Measurements from ENCODE around the gene EGFL8.
A peak's percentile ranks its signal among the peaks of the same experiment; 100 is the strongest.

EGFL8 gene

DNA sequence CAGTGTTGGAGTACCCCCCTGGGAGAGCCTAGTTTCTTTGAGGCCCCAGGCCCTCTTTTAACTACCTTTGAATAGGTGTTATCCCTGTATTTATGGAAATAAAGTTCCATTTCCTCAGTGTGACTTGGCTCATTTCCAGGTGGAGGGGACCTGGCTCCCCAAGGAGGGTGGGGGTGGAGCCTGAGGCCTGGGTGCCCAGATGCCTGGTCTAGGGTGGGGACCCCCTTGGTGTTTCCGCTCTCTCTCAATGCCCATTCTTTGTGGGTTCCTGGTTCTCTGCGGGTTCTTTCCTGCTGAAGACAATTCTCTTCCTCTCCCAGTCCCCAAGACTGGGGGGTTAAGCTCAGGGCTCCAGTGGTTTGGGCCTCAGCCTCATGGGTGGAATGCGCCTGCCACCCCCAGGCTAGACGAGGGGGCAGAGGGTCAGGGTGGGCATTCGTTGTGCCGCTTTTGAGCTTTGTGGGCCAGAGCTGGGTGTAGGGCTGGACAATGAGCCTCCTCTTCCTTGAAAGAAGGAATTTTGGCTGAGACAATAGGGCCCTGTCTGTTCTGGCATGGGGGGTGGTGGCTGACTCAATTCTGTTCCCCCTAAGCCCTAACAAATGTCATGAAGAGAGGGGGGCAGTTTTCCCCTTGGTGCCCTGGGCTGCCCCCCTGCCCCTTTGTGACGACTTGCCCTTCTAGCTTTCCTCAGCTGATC, 686 bp upstream of the EGFL8 start:
- no peak for DNase-seq (ENCODE audit: low read depth, low spot score)
- H3K4me3 ChIP-seq (ENCODE audit: low read length), result no peak overlapping the region

- no peak for DNase-seq (ENCODE audit: low read depth, low spot score)
- H3K4me3 ChIP-seq (ENCODE audit: low read length), result no peak overlapping the region
Measured at GRCh38 chr6:32166411-32167061, 2.1 kb downstream of the EGFL8 start.

GRCh38 chr6:32167154-32167760, 2.9 kb downstream of the EGFL8 start:
- no peak overlapping the region for H3K4me3 ChIP-seq (ENCODE audit: low read length)
- no peak for DNase-seq (ENCODE audit: low read depth, low spot score)

DNA sequence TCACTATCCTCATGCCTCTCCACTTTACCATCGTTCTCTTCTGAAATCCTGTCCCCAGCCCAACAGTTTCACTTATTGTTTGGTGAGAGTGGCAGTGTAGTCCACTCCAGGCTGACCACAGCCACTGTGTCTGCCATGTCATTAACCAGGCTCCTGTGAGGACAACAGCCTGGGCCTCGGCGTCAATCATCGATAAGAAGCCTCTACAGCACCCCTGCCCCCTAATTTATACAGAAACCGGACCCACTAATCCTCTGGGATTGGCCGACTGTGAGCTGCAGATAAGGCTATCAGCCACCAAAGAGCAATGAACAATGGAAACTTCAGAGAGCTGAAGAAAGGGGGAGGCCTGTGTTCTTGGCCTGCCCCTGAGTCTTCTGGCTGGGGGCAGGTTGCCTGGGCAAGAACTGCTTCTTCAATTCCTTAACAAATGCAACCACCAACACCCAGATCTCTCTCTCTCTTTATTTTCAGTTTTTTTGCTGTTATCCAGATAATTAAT, 3.4 kb downstream of the EGFL8 start:
- DNase-seq (ENCODE audit: low read depth, low spot score), result no peak
- H3K4me3 ChIP-seq (ENCODE audit: low read length), result no peak overlapping the region

GRCh38 chr6:32168350-32168749, 4.0 kb downstream of the EGFL8 start:
- H3K4me3 ChIP-seq (ENCODE audit: low read length), result no peak overlapping the region

GRCh38 chr6:32168807-32169591, 4.6 kb downstream of the EGFL8 start:
- H3K4me3 ChIP-seq (ENCODE audit: low read length), result no peak overlapping the region
- no peak for DNase-seq (ENCODE audit: low read depth, low spot score)

More at GRCh38 chr6:32168350-32168749, 4.0 kb downstream of the EGFL8 start:
- no peak for DNase-seq (ENCODE audit: low read depth, low spot score)

GRCh38 chr6:32170294-32170693, 5.9 kb downstream of the EGFL8 start:
- no peak for DNase-seq (ENCODE audit: low read depth, low spot score)
- H3K4me3 ChIP-seq (ENCODE audit: low read length), result no peak overlapping the region

- DNase-seq (ENCODE audit: low read depth, low spot score), result no peak
- no peak overlapping the region for H3K4me3 ChIP-seq (ENCODE audit: low read length)
Measured at GRCh38 chr6:32171234-32171633, 6.8 kb downstream of the EGFL8 start.

DNA sequence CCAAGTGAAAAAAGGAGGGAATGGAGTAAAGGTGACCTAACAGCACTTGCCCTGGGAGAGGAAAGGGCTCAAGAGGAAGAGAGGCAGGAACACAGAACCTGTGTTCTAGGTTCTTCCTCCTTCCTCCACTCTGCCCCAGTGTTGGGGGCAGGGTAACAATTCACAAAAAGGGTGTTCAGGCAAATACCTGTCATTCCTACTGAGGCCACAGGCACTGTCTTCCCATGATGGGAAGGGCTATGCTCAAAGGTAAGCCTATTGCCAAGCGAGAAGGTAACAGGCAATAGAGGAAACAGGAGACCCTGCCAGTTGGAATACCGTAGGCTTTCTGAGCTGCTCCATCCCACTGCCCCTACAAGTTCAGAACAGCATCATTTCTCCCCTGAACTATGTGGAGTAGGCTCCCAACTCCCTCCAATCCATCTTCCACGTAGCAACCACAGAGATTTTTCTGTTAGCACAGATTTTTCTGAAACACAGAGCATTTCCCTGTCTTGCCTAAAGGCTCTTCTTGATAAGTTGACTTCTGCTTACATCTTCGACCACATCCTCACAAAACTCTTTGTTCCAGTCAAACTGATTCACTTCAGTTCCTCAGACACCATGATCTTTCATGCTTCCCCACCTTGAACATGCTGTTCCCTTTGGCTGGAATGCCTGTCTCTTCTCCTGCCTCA, 8.8 kb downstream of the EGFL8 start:
- peak; percentile 65 for DNase-seq (ENCODE audit: low read depth, low spot score)
- H3K4me3 ChIP-seq (ENCODE audit: low read length), result no peak overlapping the region

DNA sequence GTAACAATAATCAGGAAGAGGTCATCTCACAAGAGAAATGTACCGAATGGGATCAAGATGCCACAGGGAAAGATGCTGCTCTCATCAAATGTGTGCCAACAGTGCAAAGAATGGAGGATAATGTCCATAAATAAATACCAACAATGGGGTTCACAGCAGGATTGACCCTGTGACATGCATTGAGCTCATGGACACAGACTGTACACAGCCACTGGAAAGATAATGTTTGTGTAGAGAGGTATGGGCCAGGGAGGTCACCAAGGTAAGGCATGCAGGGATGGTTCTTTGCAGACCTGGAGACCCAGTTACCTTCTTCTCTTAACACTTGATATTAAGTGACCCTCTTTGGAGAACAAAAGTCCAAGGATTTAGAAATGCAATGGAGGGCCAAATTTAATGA, 10.0 kb downstream of the EGFL8 start:
- no peak overlapping the region for H3K4me3 ChIP-seq (ENCODE audit: low read length)
- DNase-seq (ENCODE audit: low read depth, low spot score), result no peak

DNA sequence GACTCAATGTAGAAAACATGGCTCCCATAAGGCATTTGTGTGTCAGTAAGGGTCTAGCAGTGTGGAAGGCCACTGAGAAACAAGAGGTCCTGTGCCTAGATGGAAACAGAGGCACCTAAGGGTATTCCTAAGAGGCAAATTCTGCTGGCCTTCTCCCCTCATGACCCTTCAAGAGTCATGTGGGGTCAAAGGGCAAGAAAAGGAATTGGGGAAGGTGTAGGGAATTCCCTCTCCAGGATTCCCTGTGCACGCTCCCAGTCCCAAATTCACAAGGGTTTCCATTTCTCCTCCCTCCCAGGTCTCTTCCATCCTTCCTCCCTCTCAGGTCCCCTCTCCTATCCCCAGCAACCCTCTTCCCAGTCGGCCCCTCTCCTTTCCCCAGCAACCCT, 10.9 kb downstream of the EGFL8 start:
- peak overlapping the region; percentile 96 for H3K4me3 ChIP-seq (ENCODE audit: low read length)
- no peak for DNase-seq (ENCODE audit: low read depth, low spot score)

DNA sequence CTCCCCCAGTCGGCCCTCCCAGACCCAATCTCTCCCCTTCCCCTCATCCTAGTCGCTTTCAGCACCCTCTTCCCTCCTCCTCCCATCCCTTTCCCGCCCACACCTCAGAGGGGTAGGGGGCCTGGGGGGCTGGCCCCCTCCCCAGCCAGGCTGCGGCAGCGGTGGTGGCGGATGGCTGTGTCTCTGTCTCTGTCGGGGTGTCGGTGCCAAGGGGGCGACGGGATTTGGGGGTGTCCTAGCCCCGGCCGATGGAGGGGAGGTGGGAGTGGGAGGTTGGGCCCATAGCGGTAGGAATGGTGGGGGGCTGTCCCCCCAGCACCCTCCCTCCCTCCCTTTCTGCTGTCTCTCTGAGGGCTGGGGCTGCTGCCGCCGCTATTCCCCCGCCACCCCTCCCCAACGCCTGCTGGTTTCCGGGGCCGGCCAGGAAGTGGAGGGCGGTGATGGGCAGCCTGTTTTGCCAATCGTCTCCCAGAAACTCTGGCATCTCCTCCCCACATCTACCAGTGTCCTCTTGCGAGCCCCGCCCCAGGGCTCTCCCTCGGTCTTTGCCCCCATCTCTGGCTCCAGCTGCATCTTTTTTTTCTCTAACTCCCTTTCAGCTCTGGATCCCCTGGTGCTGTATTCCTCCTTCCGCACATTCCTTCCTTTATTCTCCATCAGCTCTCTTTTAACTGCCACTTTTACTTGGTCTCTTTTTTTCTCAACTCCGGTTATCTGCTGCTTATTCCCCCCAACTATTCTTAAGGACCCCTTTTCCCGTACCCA, 11.5 kb downstream of the EGFL8 start, which contains the start of gene AGPAT1:
TSS of gene AGPAT1 (minus strand) at position 374 of the 765 bp plus-strand sequence. CDS start 4,588 bp downstream, outside the sequence.
- H3K4me3 ChIP-seq (ENCODE audit: low read length), result peak within 1 kb of the TSS; percentile 96
- peak; percentile 97 for DNase-seq (ENCODE audit: low read depth, low spot score)

DNA sequence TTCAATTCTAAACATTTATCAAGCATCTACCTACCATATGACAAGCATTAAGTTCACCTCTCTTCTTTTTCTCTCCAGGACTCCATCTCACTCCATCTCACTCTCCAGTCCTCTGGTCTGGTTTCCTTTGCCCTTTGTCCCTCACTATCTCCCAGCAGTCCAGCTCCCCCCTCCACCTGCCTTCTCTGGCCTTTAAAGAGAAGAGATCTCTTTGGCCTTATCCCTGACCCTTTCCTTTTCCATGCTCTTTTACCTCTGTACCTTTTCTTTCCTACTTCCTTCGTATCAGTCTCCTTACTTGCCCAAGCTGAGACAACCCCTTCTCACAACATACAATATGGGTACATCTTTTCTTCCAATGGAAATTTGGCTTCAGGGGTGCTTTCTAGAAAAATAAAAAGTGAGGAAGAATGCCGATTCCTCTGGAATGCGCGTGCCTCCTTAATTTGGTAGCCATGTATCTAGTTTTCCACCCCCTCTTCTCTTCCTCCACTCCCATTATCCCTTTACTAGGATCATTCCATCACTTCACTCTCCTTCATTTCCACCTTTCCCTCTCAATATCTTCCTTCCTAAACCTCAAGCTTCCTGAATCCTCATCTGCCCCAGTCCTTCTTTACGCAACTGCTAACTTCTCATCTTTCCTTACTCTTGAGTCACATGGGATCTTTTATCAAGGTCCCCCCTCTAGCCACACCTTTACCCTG, 12.2 kb downstream of the EGFL8 start:
- H3K4me3 ChIP-seq (ENCODE audit: low read length), result peak overlapping the region; percentile 96
- no peak for DNase-seq (ENCODE audit: low read depth, low spot score)

DNA sequence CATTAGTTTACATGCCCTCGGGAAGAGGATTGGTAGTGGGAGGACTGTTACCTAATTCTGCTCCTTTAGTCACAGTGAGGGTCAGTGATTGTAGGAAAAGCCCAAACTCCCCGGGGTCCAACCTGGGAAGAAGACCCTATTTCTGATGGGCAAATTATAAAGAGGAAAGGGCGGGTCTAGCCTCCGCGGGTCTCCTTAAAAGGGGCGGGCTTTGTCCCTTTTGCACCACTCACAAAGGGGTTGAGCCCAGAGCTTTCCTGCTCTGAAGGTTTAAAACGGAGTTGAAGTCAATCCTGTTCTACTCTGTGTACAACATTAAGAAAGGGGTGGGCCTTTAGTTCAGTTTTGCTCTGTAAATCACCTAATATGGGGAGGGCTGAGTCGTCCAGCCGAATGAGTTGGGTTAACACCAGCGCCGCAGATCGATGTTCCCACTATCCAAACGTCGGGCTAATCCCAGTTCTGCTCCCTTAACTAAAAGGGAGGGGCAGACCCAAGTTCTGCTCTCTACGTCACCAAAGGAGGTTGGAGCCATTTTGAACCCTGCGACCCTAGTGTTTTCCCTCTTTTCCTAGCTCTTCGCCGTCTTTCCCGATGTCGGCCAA, 12.9 kb downstream of the EGFL8 start:
- H3K4me3 ChIP-seq (ENCODE audit: low read length), result peak overlapping the region; percentile 96
- peak; percentile 66 for DNase-seq (ENCODE audit: low read depth, low spot score)

DNA sequence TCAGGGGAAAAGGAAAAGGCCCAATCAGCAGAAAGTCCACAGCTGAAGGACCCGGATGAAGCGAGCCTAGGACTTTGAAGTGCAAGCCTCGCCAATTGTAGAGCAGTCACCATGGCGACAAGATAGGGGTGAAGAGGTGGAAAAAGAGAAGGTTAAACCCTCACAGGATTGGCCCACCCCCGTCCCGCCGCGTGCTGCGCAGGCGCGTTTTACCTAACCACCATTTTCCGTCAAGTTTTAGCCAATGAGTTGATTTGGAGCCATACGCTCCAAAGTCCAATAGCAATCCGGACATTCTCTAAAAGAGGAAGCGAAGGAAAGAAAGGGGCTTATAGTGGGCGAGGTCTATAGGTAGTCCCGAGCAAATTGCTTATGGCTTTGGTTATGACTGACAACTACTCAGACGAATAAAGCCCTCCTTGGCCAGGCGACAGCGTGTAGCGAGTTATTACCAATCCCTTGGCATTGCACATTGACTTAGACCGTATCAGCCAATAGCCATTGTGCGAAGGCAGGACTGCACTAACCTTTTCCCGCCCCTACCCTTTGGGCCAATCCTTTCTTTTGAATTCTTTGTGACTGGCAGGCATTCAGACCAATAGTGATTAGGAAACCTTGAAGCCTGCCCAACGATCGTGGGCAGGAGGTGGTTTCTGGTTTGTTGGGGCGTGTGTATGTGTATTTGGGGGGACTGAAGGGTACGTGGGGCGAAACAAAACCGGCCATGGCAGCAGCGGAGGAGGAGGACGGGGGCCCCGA, 13.6 kb downstream of the EGFL8 start, which contains the start of gene RNF5:
TSS of gene RNF5 (plus strand) at position 618 of the 759 bp plus-strand sequence. CDS start at position 725, 107 bp downstream.
- peak within 1 kb of the TSS; percentile 96 for H3K4me3 ChIP-seq (ENCODE audit: low read length)
- peak; percentile 100 for DNase-seq (ENCODE audit: low read depth, low spot score)

Data from Jurkat, Clone E6-1 (cell line).